DMS53 (cell line): Measurements from ENCODE around the gene MTUS2.

Experiments
- DNase-seq: peaks from one replicate; lab custom pipeline; 2025; lab: John Stamatoyannopoulos, UW

MTUS2 gene

GRCh38 chr13:29024783-29025182, 204.6 kb downstream of the MTUS2 start:
- no peak for DNase-seq

GRCh38 chr13:29028868-29029267, 208.7 kb downstream of the MTUS2 start:
- no peak for DNase-seq

- DNase-seq = no peak
Observed at GRCh38 chr13:29038700-29039099, 218.6 kb downstream of the MTUS2 start.

GRCh38 chr13:29039212-29039611, 219.1 kb downstream of the MTUS2 start:
- DNase-seq = no peak

- DNase-seq = no peak
Observed at GRCh38 chr13:29046588-29046987, 226.4 kb downstream of the MTUS2 start.

- DNase-seq = no peak
Observed at GRCh38 chr13:29049524-29049923, 229.4 kb downstream of the MTUS2 start.

GRCh38 chr13:29050719-29051118, 230.6 kb downstream of the MTUS2 start:
- DNase-seq = no peak

- DNase-seq = peak; percentile 50
Observed at GRCh38 chr13:29059800-29060199, 239.7 kb downstream of the MTUS2 start.

- DNase-seq = no peak
Observed at GRCh38 chr13:29065142-29065541, 245.0 kb downstream of the MTUS2 start.

- DNase-seq = no peak
Observed at GRCh38 chr13:29067306-29067945, 247.3 kb downstream of the MTUS2 start.

GRCh38 chr13:29073755-29074154, 253.6 kb downstream of the MTUS2 start:
- DNase-seq = no peak

- DNase-seq = no peak
Observed at GRCh38 chr13:29077051-29077813, 257.1 kb downstream of the MTUS2 start.

- no peak for DNase-seq
Observed at GRCh38 chr13:29081036-29081435, 260.9 kb downstream of the MTUS2 start.

- no peak for DNase-seq
Observed at GRCh38 chr13:29081697-29082440, 261.7 kb downstream of the MTUS2 start.

GRCh38 chr13:29099781-29100406, 279.8 kb downstream of the MTUS2 start:
- DNase-seq = no peak

GRCh38 chr13:29100758-29101157, 280.6 kb downstream of the MTUS2 start:
- DNase-seq = no peak

- no peak for DNase-seq
Observed at GRCh38 chr13:29101409-29101808, 281.3 kb downstream of the MTUS2 start.

GRCh38 chr13:29101905-29102304, 281.8 kb downstream of the MTUS2 start:
- DNase-seq = no peak

GRCh38 chr13:29103065-29103800, 283.1 kb downstream of the MTUS2 start:
- DNase-seq = no peak

GRCh38 chr13:29104461-29104860, 284.3 kb downstream of the MTUS2 start:
- no peak for DNase-seq

- peak; percentile 35 for DNase-seq
Observed at GRCh38 chr13:29105779-29106178, 285.6 kb downstream of the MTUS2 start.

GRCh38 chr13:29106651-29107050, 286.5 kb downstream of the MTUS2 start:
- no peak for DNase-seq
